Psoas muscle (tissue), 8 donors: ENCODE results near the gene MARS2. TPM values are rescaled to one million over a fixed set of nuclear protein-coding genes. Genes with fewer than 3 reads are reported as not detected.
"Not testable (repeated sequence)": the region's sequence is repeated elsewhere in the genome, so short reads cannot be mapped to it uniquely, and the experiment has no call there.

Experiments
- ATAC-seq, 4 donors: fragments of 200-7000 bp; cut with Tn5 transposase; one replicate each; pipeline ENCODE4 v1.9.1; 2020; ENCODE audit warnings: moderate library complexity in 3 of 4, mild to moderate bottlenecking in 2 of 4
- DNase-seq, 2 donors: peaks; one replicate each; pipeline ENCODE4 v3.0.0-alpha.2; 2020
- H3K27ac ChIP-seq: fragments of 200-600 bp; one replicate; pipeline ENCODE4 v1.8.0; 2022
- H3K27me3 ChIP-seq, 3 donors: fragments of 200-600 bp in 1 of 3; one replicate each; pipeline versions ENCODE4 v1.6.1 to v1.8.0; 2013 to 2022; ENCODE audit warnings: low read length in 2 of 3, mild to moderate bottlenecking in 2 of 3, moderate library complexity in 1 of 3; ENCODE audit not compliant: insufficient read depth in 3 of 3
- H3K36me3 ChIP-seq, 2 donors: fragments of 200-600 bp in 1 of 2; one replicate each; pipeline versions ENCODE4 v1.6.1 to v1.8.0; 2013 to 2022; ENCODE audit warnings: low read depth in 1 of 2, mild to moderate bottlenecking in 1 of 2, moderate library complexity in 1 of 2; ENCODE audit not compliant: insufficient read depth in 1 of 2
- H3K4me1 ChIP-seq: fragments of 200-600 bp; one replicate; pipeline ENCODE4 v1.8.0; 2022
- H3K4me3 ChIP-seq: fragments of 200-600 bp; one replicate; pipeline ENCODE4 v1.8.0; 2022; ENCODE audit warnings: mild to moderate bottlenecking
- H3K9me3 ChIP-seq: fragments of 200-600 bp; one replicate; pipeline ENCODE4 v1.8.0; 2022
- CTCF ChIP-seq: fragments of 200-600 bp; IDR thresholded peaks from one replicate; pipeline ENCODE4 v1.8.0; 2022; ENCODE audit warnings: antibody characterized with exemption
- WGBS, 3 donors: extraction: QIAGEN DNeasy Blood & Tissue Kit; methylation state at CpG; one replicate each; pipeline versions ENCODE4 v1.1.6 to v1.1.7; 2013; 5-methylcytosine and 5-hydroxymethylcytosine counted together
- intact Hi-C, 2 donors: fragments of 100-400 bp; cut with DNase I; formaldehyde crosslinking; loops; one replicate each; pipeline versions ENCODE4 v1.11.0 to v1.14.2; 2022
- polyA plus RNA-seq, 3 donors: library from polyadenylated mRNA; stranded (reverse); fragments of 200-250 nt; gene quantifications; one replicate each; pipeline ENCODE4 v1.2.3, GENCODE V29; 2013
- total RNA-seq, 4 donors: library from RNA; stranded (reverse); fragmentation: NEBNext Ultra II Directional in 2 of 4; extraction: Animal tissue kit (Norgen Biotek cat#: 25700) in 2 of 4; gene quantifications; one replicate each; pipeline versions ENCODE4 v1.2.1 to v1.2.4, GENCODE V29; 2021 to 2023
- donor health status: healthy with polysubstance abuse.
- donor health status: DM: no; HTN: no; CAD: no; lungs with moderate emphysema.
- donor health status: Bipolar disorder and iron deficiency.
- donor health status: healthy.
- donor health status: DM: yes; HTN: yes; CAD: no.
- donor health status: DM: no; HTN: no; CAD: no.
- donor health status: DM: no; HTN: no; CAD: no.
- donor health status: DM: yes; HTN: yes; CAD: no.

The MARS2 gene
- total and polyA plus RNA-seq, 7 donors: 4.0 to 15.0 (median 8.2) TPM

GRCh38 chr2:197708331-197708730 lies 3.2 kb downstream of the MARS2 start:
- 39 to 58% (median 50%) methylated on average over 2 of the region's 2 CpGs for WGBS, 3 donors
- ATAC-seq (peak in 3 of 4 donors; percentile 18 to 57 (median 27)), DNase-seq (no peak)
- Histone ChIP-seq H3K4me3 (peak overlapping the region; percentile 97), H3K4me1 (peaks cover 22% of the 10 kb centered on the region), H3K9me3 (no peaks in the 10 kb centered on the region), H3K36me3 (no peaks in the 10 kb centered on the region), H3K27me3 (no peaks in the 10 kb centered on the region), H3K27ac (no peak overlapping the region)
- TF ChIP-seq CTCF: no peak
- intact Hi-C loops: loop anchor here (2.0 to 10.0 kb wide), 4 partner anchors 70 to 419 kb away; partner anchors contain the start of gene BOLL (in 1 of the 2)

GRCh38 chr2:197709140-197709539 lies 4.0 kb downstream of the MARS2 start:
- not testable (repeated sequence) for DNase-seq, H3K27ac ChIP-seq, H3K9me3 ChIP-seq, H3K27me3 ChIP-seq, H3K36me3 ChIP-seq, ATAC-seq, H3K4me3 ChIP-seq
- 89 to 93% (median 91%) methylated on average over 7 of the region's 7 CpGs for WGBS, 3 donors
- H3K4me1 ChIP-seq: peaks cover 22% of the 10 kb centered on the region
- intact Hi-C loops: loop anchor here (2.0 to 10.0 kb wide), 4 partner anchors 70 to 418 kb away; partner anchors contain the start of gene BOLL (in 1 of the 2)

- intact Hi-C loops: no loop called here
- peaks cover 0 to 11% of the 10 kb centered on the region in 2 donors for H3K36me3 ChIP-seq
- no peak for TF ChIP-seq CTCF
Observed at GRCh38 chr2:197710424-197711042, 5.4 kb downstream of the MARS2 start.

GRCh38 chr2:197711578-197711977 lies 6.4 kb downstream of the MARS2 start:
- intact Hi-C loops: no loop called here
- no peaks in the 10 kb centered on the region for H3K27me3 ChIP-seq
- H3K4me1 ChIP-seq: peaks cover 19% of the 10 kb centered on the region
- TF ChIP-seq CTCF: no peak
- H3K4me3 ChIP-seq: no peak overlapping the region
- peak in 1 of 4 donors; percentile 47 for ATAC-seq
- no peaks in the 10 kb centered on the region for H3K9me3 ChIP-seq
- no peak overlapping the region for H3K27ac ChIP-seq
- H3K36me3 ChIP-seq: peaks cover 0 to 11% of the 10 kb centered on the region in 2 donors
- DNase-seq: no peak

More at GRCh38 chr2:197710424-197711042, 5.4 kb downstream of the MARS2 start:
- ATAC-seq (no peak), DNase-seq (no peak)
- no peak overlapping the region for H3K27ac ChIP-seq
- no peak overlapping the region for H3K4me3 ChIP-seq
- no peaks in the 10 kb centered on the region for H3K27me3 ChIP-seq
- peaks cover 22% of the 10 kb centered on the region for H3K4me1 ChIP-seq
- H3K9me3 ChIP-seq: no peaks in the 10 kb centered on the region

GRCh38 chr2:197713271-197713670 lies 8.1 kb downstream of the MARS2 start:
- Histone ChIP-seq H3K4me1 (peaks cover 3% of the 10 kb centered on the region), H3K27ac (no peak overlapping the region), H3K27me3 (no peaks in the 10 kb centered on the region), H3K4me3 (no peak overlapping the region), H3K9me3 (no peaks in the 10 kb centered on the region), H3K36me3 (peaks cover 0 to 11% of the 10 kb centered on the region in 2 donors)
- no peak for TF ChIP-seq CTCF
- intact Hi-C loops: no loop called here
- DNase-seq: no peak
- ATAC-seq: no peak
- WGBS, 3 donors: 77 to 89% (median 83%) methylated on average over 3 of the region's 3 CpGs
